IMR-90 (cell line): ENCODE measurements around the gene KATNB1. TPM values are rescaled to one million over a fixed set of nuclear protein-coding genes. Genes with fewer than 3 reads are reported as not detected.

Experiments used
- ATAC-seq: fragments of 200-7000 bp; cut with Tn5 transposase; 2 replicates; pipeline ENCODE4 v1.9.1; 2020; ENCODE audit warnings: low read depth, mild to moderate bottlenecking, moderate library complexity
- BruUV-seq: library from RNA; stranded (reverse); fragments of 400-500 nt; replicated peaks from 2 replicates; lab custom pipeline; 2021; lab: Mats Ljungman, UMichigan
- CTCF ChIA-PET: fragments of 300-600 bp; formaldehyde crosslinking; extraction: SDS; loops from one replicate; lab custom pipeline; 2021; ENCODE audit warnings: antibody characterized with exemption; lab: Yijun Ruan, JAX
- POLR2A ChIA-PET: fragments of 300-600 bp; sonication (Branson Sonifier 250); formaldehyde crosslinking; loops from one replicate; lab custom pipeline; 2022; ENCODE audit warnings: antibody characterized with exemption; ENCODE audit not compliant: unreplicated experiment; lab: Charles Lee
- DNase-seq: peaks from one replicate; pipeline ENCODE4 v3.0.0; 2013
- H2AFZ ChIP-seq: replicated peaks from 2 replicates; pipeline ENCODE3; 2013; ENCODE audit warnings: low read length, mild to moderate bottlenecking; ENCODE audit not compliant: poor library complexity
- H2AK5ac ChIP-seq: 2 replicates; pipeline ENCODE4 v1.6.1; 2013; ENCODE audit warnings: low read depth, low read length, inconsistent platforms
- H2AK9ac ChIP-seq: replicated peaks from 2 replicates; pipeline ENCODE3; 2013; ENCODE audit warnings: mild to moderate bottlenecking, low read depth, low read length, moderate library complexity; ENCODE audit not compliant: poor library complexity
- H2BK120ac ChIP-seq: 2 replicates; pipeline ENCODE4 v1.6.1; 2013; ENCODE audit warnings: low read depth, low read length, inconsistent platforms
- H2BK15ac ChIP-seq: 3 replicates; pipeline ENCODE4 v1.6.1; 2013; ENCODE audit warnings: low read depth, low read length, inconsistent platforms
- H2BK20ac ChIP-seq: 2 replicates; pipeline ENCODE4 v1.6.1; 2013; ENCODE audit warnings: low read depth, mild to moderate bottlenecking, inconsistent platforms, low read length, moderate library complexity
- H2BK5ac ChIP-seq: 2 replicates; pipeline ENCODE4 v1.6.1; 2013; ENCODE audit warnings: mild to moderate bottlenecking, low read depth, low read length, inconsistent platforms; ENCODE audit not compliant: poor library complexity, severe bottlenecking
- H3K14ac ChIP-seq: replicated peaks from 2 replicates; pipeline ENCODE4 v1.6.1; 2013; ENCODE audit warnings: low read depth, low read length, inconsistent platforms
- H3K18ac ChIP-seq: 2 replicates; pipeline ENCODE4 v1.6.1; 2013; ENCODE audit warnings: low read depth, low read length, control low read depth
- H3K23ac ChIP-seq: 2 replicates; pipeline ENCODE4 v1.6.1; 2013; ENCODE audit warnings: low read depth, low read length, inconsistent platforms
- H3K27ac ChIP-seq: 2 replicates; pipeline ENCODE4 v1.5.1; 2013; ENCODE audit warnings: mild to moderate bottlenecking, control low read depth, low read length; ENCODE audit not compliant: insufficient read depth
- H3K27me3 ChIP-seq: 2 replicates; pipeline ENCODE4 v1.6.1; 2013; ENCODE audit warnings: low read length; ENCODE audit not compliant: control insufficient read depth, insufficient read depth
- H3K36me3 ChIP-seq: 2 replicates; pipeline ENCODE4 v1.6.1; 2013; ENCODE audit warnings: low read length, mixed read lengths; ENCODE audit not compliant: control insufficient read depth, insufficient read depth
- H3K4ac ChIP-seq: 2 replicates; pipeline ENCODE4 v1.6.1; 2013; ENCODE audit warnings: low read depth, low read length, inconsistent platforms
- H3K4me1 ChIP-seq: 2 replicates; pipeline ENCODE4 v1.6.1; 2013; ENCODE audit warnings: low read length, mixed read lengths; ENCODE audit not compliant: control insufficient read depth, insufficient read depth
- H3K4me2 ChIP-seq: 2 replicates; pipeline ENCODE4 v1.6.1; 2013; ENCODE audit warnings: low read depth, mild to moderate bottlenecking, control low read depth, low read length, moderate library complexity
- H3K4me3 ChIP-seq: 2 replicates; pipeline ENCODE4 v1.5.1; 2013; ENCODE audit warnings: low read depth, mild to moderate bottlenecking, control low read depth, low read length, moderate library complexity; ENCODE audit not compliant: insufficient read depth
- H3K56ac ChIP-seq: 2 replicates; pipeline ENCODE4 v1.6.1; 2013; ENCODE audit warnings: low read length, inconsistent platforms; ENCODE audit not compliant: insufficient read depth; ENCODE audit errors: extremely low read depth
- H3K79me1 ChIP-seq, 2 experiments: 2 replicates each; pipeline ENCODE4 v1.6.1; 2013; ENCODE audit warnings: low read length in 2 of 2, inconsistent platforms in 1 of 2, low read depth in 1 of 2
- H3K9ac ChIP-seq: 2 replicates; pipeline ENCODE4 v1.6.1; 2013; ENCODE audit warnings: low read depth, low read length, control low read depth
- H3K9me1 ChIP-seq: 2 replicates; pipeline ENCODE4 v1.6.1; 2013; ENCODE audit warnings: low read length, inconsistent platforms; ENCODE audit not compliant: insufficient read depth
- H3K9me3 ChIP-seq: 2 replicates; pipeline ENCODE4 v1.6.1; 2013; ENCODE audit warnings: low read length; ENCODE audit not compliant: control insufficient read depth, insufficient read depth
- H4K20me1 ChIP-seq: 2 replicates; pipeline ENCODE4 v1.6.1; 2013; ENCODE audit warnings: low read length, inconsistent platforms; ENCODE audit not compliant: insufficient read depth
- H4K5ac ChIP-seq: 2 replicates; pipeline ENCODE4 v1.6.1; 2013; ENCODE audit warnings: mild to moderate bottlenecking, low read depth, low read length, control low read depth
- H4K8ac ChIP-seq, 2 experiments: 2 replicates each; pipeline ENCODE4 v1.6.1; 2013; ENCODE audit warnings: low read depth in 2 of 2, low read length in 2 of 2, control low read depth in 1 of 2, inconsistent platforms in 1 of 2
- H4K91ac ChIP-seq: 2 replicates; pipeline ENCODE4 v1.6.1; 2013; ENCODE audit warnings: low read depth, low read length, inconsistent platforms; ENCODE audit not compliant: insufficient read depth
- BHLHE40 ChIP-seq: fragments of 150-350 bp; IDR thresholded peaks from 2 replicates; pipeline ENCODE4 v1.6.1; 2016; ENCODE audit warnings: mild to moderate bottlenecking, low read depth, low read length
- CEBPB ChIP-seq: IDR thresholded peaks from 2 replicates; pipeline ENCODE4 v1.6.1; 2012; ENCODE audit warnings: low read depth, low read length, improper control_type of control experiment
- CHD1 ChIP-seq: IDR thresholded peaks from 2 replicates; pipeline ENCODE4 v1.6.1; 2012; ENCODE audit warnings: low read depth, low read length, improper control_type of control experiment
- FOS ChIP-seq: fragments of 150-350 bp; IDR thresholded peaks from 2 replicates; pipeline ENCODE4 v1.6.1; 2016; ENCODE audit warnings: low read depth, low read length
- MAFK ChIP-seq: IDR thresholded peaks from 2 replicates; pipeline ENCODE4 v1.6.1; 2012; ENCODE audit warnings: low read depth, low read length, improper control_type of control experiment
- MXI1 ChIP-seq: IDR thresholded peaks from 2 replicates; pipeline ENCODE4 v1.6.1; 2012; ENCODE audit warnings: low read depth, mild to moderate bottlenecking, low read length, moderate library complexity, borderline replicate concordance
- NFE2L2 ChIP-seq: fragments of 150-350 bp; IDR thresholded peaks from 2 replicates; pipeline ENCODE4 v1.6.1; 2016; ENCODE audit warnings: low read depth, mild to moderate bottlenecking, low read length
- POLR2A ChIP-seq: IDR thresholded peaks from 2 replicates; pipeline ENCODE4 v1.6.1; 2012; ENCODE audit warnings: mild to moderate bottlenecking, low read depth, low read length
- RAD21 ChIP-seq: IDR thresholded peaks from 2 replicates; pipeline ENCODE4 v1.6.1; 2012; ENCODE audit warnings: low read length, improper control_type of control experiment
- RCOR1 ChIP-seq: IDR thresholded peaks from 2 replicates; pipeline ENCODE4 v1.6.1; 2012; ENCODE audit warnings: mild to moderate bottlenecking, low read length, improper control_type of control experiment; ENCODE audit not compliant: insufficient replicate concordance
- RFX5 ChIP-seq: IDR thresholded peaks from 2 replicates; pipeline ENCODE4 v1.8.0; 2012; ENCODE audit warnings: low read depth, mild to moderate bottlenecking, low read length, moderate library complexity
- SMC3 ChIP-seq: fragments of 150-350 bp; IDR thresholded peaks from 2 replicates; pipeline ENCODE4 v1.6.1; 2016; ENCODE audit warnings: low read depth, mild to moderate bottlenecking, antibody characterized with exemption, low read length, moderate library complexity
- WGBS, 2 experiments: methylation state at CpG; one replicate each; pipeline versions ENCODE4 v1.1.5 to v1.1.7; 2013; ENCODE audit warnings: missing lambda C conversion rate in 2 of 2; ENCODE audit not compliant: insufficient read length in 1 of 2; ENCODE audit errors: extremely low coverage in 2 of 2; 5-methylcytosine and 5-hydroxymethylcytosine counted together
- dilution Hi-C: fragments of 300-500 bp; cut with HindIII; formaldehyde crosslinking; loops from one replicate; pipeline ENCODE4 v1.14.3; 2018; ENCODE audit warnings: low sequenced_read_pairs; ENCODE audit not compliant: unreplicated experiment
- in situ Hi-C: fragments of 300-500 bp; cut with MboI; formaldehyde crosslinking; loops from 3 replicates; pipeline ENCODE4 v1.14.3; 2019; ENCODE audit warnings: low sequenced_read_pairs, inconsistent platforms, mixed read lengths
- intact Hi-C: fragments of 100-400 bp; cut with micrococcal nuclease; formaldehyde crosslinking; loops from 2 replicates; pipeline ENCODE4 v1.10.0; 2022
- polyA plus RNA-seq, 3 experiments: library from polyadenylated mRNA; depleted of rRNA; stranded (reverse); fragments of >200 nt; gene quantifications; 2 replicates each; pipeline ENCODE4 v1.2.3, GENCODE V29; 2012; ENCODE audit warnings: low replicate concordance in 1 of 3
- total RNA-seq: library from RNA; depleted of rRNA; stranded (reverse); fragments of >200 nt; gene quantifications from 2 replicates; pipeline ENCODE4 v1.2.3, GENCODE V29; 2012
- TF ChIP-seq, protein P1 (sequence below): conservative IDR thresholded peaks from 2 replicates; pipeline ENCODE4 v1.5.1; 2012; ENCODE audit warnings: mild to moderate bottlenecking, low read depth, low read length, improper control_type of control experiment
- TF ChIP-seq, protein P2 (sequence below): fragments of 150-350 bp; IDR thresholded peaks from 2 replicates; pipeline ENCODE4 v1.6.1; 2017; ENCODE audit warnings: mild to moderate bottlenecking, antibody characterized with exemption, low read length, low read depth
- TF ChIP-seq, protein P3 (sequence below): fragments of 150-350 bp; IDR thresholded peaks from 2 replicates; pipeline ENCODE4 v1.6.1; 2016; ENCODE audit warnings: low read depth, mild to moderate bottlenecking, low read length, moderate library complexity, borderline replicate concordance

KATNB1 gene
- total and polyA plus RNA-seq, 2 of the 4 experiments (the other 2 are of a cell fraction) = 10.9 to 23.5 TPM

DNA sequence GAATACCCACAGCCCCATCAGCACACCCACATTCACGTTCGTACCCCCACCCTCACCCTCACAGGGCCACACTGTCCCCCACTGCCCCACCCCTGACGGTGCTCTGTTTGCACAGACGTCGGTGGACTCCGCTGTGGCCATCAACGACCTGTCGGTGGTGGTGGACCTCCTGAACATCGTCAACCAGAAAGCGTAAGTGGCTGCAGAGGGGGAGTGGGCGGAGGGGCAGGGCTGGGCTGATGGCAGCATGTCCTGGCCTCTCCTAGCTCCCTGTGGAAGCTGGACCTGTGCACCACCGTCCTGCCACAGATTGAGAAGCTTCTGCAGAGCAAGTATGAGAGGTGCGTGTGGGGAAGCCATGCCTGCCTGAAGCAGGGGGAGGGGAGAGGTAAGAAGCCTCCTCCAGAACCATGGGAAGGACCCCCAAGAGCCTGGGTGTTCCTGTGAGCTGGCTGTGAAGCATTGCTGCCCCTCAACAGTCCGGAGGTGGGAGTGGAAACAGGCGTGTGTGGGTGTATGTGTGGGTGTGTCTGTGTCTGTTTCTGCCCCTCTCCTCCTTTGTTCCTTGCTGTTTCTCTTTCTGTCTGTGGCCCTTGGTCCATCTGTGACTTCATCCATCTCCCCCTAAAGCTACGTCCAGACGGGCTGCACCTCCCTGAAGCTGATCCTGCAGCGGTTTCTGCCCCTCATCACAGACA is 20.3 kb downstream of the KATNB1 start:
- CTCF ChIA-PET = interaction anchor here (1.3 to 2.3 kb wide), 2 partner anchors 21 to 108 kb away, joined by 3 to 12 read pairs; partner anchors contain the start of gene KATNB1
- Histone ChIP-seq H3K27ac (no peak overlapping the region), H3K9me1 (no peaks in the 10 kb centered on the region), H4K20me1 (no peaks in the 10 kb centered on the region; the same call in 1 of the 2 replicates), H2BK15ac (no peak overlapping the region), H2BK5ac (no peak overlapping the region), H3K79me1 (no peaks in the 10 kb centered on the region), H3K36me3 (peaks cover 52% of the 10 kb centered on the region), H2AFZ (no peak overlapping the region), H3K4me2 (no peak overlapping the region), H3K23ac (no peak overlapping the region), H3K9me3 (no peaks in the 10 kb centered on the region), H2BK20ac (no peak overlapping the region), H4K8ac (no peak overlapping the region), H3K4me1 (0 out of 2 replicates have a peak, but pooled peaks cover 2% of the 10 kb centered on the region), H3K9ac (no peak overlapping the region), H2AK9ac (no peak overlapping the region), H3K56ac (no peak overlapping the region), H2BK120ac (no peak overlapping the region), H3K4ac (no peak overlapping the region), H2AK5ac (no peak overlapping the region), H3K14ac (no peak overlapping the region), H3K4me3 (no peak overlapping the region), H3K18ac (no peak overlapping the region), H4K5ac (no peak overlapping the region), H3K27me3 (no peaks in the 10 kb centered on the region), H4K91ac (no peak overlapping the region)
- ATAC-seq (no peak), DNase-seq (no peak)
- POLR2A ChIA-PET = no interaction called here
- BruUV-seq = no TSS peak
- 100% methylated on average over 7 of the region's 18 CpGs; no CpG with 5 or more reads in 1 of the 2 experiments for WGBS, 2 experiments
- intact Hi-C loops (no loop called here), dilution Hi-C loops (no loop called here), in situ Hi-C loops (loop anchor here (10.0 kb wide), 2 partner anchors 109 to 249 kb away; partner anchors contain the start of genes USB1 and ZNF319)
- TF ChIP-seq, protein P1, sequence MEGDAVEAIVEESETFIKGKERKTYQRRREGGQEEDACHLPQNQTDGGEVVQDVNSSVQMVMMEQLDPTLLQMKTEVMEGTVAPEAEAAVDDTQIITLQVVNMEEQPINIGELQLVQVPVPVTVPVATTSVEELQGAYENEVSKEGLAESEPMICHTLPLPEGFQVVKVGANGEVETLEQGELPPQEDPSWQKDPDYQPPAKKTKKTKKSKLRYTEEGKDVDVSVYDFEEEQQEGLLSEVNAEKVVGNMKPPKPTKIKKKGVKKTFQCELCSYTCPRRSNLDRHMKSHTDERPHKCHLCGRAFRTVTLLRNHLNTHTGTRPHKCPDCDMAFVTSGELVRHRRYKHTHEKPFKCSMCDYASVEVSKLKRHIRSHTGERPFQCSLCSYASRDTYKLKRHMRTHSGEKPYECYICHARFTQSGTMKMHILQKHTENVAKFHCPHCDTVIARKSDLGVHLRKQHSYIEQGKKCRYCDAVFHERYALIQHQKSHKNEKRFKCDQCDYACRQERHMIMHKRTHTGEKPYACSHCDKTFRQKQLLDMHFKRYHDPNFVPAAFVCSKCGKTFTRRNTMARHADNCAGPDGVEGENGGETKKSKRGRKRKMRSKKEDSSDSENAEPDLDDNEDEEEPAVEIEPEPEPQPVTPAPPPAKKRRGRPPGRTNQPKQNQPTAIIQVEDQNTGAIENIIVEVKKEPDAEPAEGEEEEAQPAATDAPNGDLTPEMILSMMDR = no peak
- TF ChIP-seq MXI1 = no peak
- TF ChIP-seq RFX5 = no peak
- TF ChIP-seq NFE2L2 = no peak
- TF ChIP-seq MAFK = no peak
- TF ChIP-seq CHD1 = no peak
- TF ChIP-seq CEBPB = no peak
- no peak for TF ChIP-seq RCOR1
- TF ChIP-seq, protein P2, sequence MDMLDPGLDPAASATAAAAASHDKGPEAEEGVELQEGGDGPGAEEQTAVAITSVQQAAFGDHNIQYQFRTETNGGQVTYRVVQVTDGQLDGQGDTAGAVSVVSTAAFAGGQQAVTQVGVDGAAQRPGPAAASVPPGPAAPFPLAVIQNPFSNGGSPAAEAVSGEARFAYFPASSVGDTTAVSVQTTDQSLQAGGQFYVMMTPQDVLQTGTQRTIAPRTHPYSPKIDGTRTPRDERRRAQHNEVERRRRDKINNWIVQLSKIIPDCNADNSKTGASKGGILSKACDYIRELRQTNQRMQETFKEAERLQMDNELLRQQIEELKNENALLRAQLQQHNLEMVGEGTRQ = no peak
- no peak for TF ChIP-seq SMC3
- no peak for TF ChIP-seq FOS
- TF ChIP-seq POLR2A = no peak
- no peak for TF ChIP-seq RAD21
- no peak for TF ChIP-seq BHLHE40
- TF ChIP-seq, protein P3, sequence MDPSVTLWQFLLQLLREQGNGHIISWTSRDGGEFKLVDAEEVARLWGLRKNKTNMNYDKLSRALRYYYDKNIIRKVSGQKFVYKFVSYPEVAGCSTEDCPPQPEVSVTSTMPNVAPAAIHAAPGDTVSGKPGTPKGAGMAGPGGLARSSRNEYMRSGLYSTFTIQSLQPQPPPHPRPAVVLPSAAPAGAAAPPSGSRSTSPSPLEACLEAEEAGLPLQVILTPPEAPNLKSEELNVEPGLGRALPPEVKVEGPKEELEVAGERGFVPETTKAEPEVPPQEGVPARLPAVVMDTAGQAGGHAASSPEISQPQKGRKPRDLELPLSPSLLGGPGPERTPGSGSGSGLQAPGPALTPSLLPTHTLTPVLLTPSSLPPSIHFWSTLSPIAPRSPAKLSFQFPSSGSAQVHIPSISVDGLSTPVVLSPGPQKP = no peak
